Measurements from ENCODE around the gene RAP1GDS1.
"Not testable (repeated sequence)": the region's sequence is repeated elsewhere in the genome, so short reads cannot be mapped to it uniquely, and the experiment has no call there.

The RAP1GDS1 gene

DNA sequence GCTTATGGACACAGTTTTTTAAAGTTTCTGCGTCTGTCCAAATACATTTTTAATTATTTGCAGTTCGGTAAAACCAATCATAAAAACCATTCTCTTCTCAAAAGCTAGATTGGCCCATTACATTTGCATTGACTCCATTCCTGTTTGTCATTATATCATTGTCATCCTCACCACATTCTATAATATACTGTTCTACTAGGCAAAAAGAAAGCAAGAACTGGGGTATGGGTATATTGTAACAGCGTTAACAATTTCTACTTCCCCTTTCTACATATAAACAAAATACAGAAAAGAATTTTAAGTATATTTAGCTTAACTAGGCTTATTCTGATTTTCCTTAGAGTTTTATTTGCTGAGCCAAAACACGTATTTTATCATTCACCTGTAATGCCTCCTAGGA, 91.8 kb downstream of the RAP1GDS1 start:
- TF ChIP-seq, protein P1, sequence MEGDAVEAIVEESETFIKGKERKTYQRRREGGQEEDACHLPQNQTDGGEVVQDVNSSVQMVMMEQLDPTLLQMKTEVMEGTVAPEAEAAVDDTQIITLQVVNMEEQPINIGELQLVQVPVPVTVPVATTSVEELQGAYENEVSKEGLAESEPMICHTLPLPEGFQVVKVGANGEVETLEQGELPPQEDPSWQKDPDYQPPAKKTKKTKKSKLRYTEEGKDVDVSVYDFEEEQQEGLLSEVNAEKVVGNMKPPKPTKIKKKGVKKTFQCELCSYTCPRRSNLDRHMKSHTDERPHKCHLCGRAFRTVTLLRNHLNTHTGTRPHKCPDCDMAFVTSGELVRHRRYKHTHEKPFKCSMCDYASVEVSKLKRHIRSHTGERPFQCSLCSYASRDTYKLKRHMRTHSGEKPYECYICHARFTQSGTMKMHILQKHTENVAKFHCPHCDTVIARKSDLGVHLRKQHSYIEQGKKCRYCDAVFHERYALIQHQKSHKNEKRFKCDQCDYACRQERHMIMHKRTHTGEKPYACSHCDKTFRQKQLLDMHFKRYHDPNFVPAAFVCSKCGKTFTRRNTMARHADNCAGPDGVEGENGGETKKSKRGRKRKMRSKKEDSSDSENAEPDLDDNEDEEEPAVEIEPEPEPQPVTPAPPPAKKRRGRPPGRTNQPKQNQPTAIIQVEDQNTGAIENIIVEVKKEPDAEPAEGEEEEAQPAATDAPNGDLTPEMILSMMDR (conservative IDR thresholded peaks at IDR 0.05): no peak
- TF ChIP-seq ZFX (IDR thresholded peaks at IDR 0.05): no peak
- H3K27ac ChIP-seq: no peak overlapping the region

DNA sequence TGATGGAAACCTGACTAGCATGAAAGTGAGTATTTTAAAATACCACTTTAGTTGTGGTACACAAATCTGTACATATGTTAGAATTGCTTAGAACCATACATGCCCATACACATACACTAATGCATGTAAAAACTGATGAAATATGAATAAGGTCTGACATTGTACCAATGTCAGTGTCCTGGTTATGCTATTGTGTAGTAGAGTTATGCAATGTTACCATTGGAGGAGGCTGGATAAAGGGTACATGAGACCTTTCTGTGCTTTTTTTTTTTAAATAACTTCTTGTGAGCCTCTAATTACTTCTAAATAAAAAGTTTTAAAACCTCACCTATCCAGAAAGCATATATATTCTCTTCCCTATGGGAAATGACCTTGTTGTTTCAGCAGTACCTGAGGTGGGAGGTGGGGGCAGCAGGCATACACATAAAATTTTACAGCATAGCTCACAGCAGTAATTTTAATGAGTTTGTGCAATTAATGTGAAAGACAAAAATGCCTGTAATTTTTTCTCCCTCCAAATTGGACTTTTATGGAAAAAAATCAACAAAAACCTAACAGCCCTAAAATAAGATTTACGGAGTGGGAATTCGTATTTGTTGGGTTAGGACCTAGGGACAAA, 97.6 kb downstream of the RAP1GDS1 start:
- TF ChIP-seq, protein P1 (conservative IDR thresholded peaks at IDR 0.05): no peak
- TF ChIP-seq ZFX (IDR thresholded peaks at IDR 0.05): no peak
- no peak overlapping the region for H3K27ac ChIP-seq

DNA sequence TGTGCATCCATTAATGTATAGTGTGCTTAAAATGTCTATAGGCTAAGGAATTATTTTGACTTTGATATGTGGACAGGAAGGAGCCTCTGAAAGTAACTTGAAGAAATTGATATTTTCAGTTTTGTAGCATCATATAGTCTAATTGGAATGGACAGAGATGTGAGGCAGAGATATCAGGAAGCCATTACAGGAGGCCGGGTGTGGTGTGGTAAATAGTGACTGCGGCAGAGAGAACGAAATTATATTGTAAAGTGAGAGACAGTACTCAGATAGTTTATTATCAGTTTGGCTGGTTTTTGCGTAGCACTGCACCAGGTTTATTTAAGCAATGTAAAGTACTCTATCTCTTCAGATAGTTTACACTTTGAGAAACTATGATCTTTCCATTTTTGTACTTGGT, 98.5 kb downstream of the RAP1GDS1 start:
- H3K27ac ChIP-seq: no peak overlapping the region
- TF ChIP-seq, protein P1 (conservative IDR thresholded peaks at IDR 0.05): no peak
- no peak for TF ChIP-seq ZFX (IDR thresholded peaks at IDR 0.05)

DNA sequence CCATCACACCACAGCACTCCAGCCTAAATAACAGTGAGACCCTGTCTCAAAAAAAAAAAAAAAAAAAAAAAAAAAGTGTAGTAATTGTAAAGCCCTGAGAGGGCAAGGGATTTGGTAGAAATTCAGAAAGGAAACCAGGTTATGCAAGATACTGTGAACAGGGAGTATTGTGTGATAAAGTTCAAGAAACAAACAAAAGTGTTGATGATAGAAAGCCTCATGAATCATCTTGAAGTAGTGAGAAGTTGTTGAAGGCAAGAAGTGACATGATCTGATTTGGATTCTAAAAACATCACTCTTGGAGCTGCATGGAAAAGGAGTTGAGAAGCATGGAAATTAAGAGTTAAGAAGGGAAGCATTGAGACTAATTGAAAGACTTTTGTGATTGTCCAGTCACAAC, 102.2 kb downstream of the RAP1GDS1 start:
- no peak overlapping the region for H3K27ac ChIP-seq
- TF ChIP-seq, protein P1 (conservative IDR thresholded peaks at IDR 0.05): no peak
- no peak for TF ChIP-seq ZFX (IDR thresholded peaks at IDR 0.05)

DNA sequence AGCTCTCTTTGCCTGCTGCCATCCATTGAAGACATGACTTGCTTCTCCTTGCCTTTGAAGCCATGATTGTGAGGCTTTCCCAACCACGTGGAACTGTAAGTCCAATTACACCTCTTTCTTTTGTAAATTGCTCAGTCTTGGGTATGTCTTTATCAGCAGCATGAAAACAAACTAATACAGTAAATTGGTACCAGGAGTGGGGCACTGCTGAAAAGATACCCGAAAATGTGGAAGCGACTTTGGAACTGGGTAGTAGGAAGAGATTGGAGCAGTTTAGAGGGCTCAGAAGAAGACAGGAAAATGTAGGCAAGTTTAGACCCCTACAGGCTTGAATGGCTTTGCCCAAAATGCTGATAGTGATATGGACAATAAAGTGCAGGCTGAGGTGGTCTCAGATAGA, 105.1 kb downstream of the RAP1GDS1 start:
- H3K27ac ChIP-seq: not testable (repeated sequence)

DNA sequence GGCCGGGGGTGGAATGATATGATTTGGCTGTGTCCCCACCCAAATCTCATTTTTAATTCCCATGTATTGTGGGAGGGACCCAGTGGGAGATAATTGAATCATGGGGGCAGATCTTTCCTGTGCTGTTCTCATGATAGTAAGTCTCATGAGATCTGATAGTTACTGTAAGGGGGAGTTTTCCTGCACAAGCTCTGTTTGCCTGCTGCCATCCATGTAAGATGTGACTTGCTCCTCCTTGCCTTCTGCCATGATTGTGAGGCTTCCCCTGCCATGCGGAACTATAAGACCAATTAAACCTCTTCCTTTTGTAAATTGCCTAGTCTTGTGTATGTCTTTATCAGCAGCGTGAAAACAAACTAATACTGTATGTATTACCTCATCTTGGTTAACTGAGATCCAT, 106.8 kb downstream of the RAP1GDS1 start:
- not testable (repeated sequence) for H3K27ac ChIP-seq

DNA sequence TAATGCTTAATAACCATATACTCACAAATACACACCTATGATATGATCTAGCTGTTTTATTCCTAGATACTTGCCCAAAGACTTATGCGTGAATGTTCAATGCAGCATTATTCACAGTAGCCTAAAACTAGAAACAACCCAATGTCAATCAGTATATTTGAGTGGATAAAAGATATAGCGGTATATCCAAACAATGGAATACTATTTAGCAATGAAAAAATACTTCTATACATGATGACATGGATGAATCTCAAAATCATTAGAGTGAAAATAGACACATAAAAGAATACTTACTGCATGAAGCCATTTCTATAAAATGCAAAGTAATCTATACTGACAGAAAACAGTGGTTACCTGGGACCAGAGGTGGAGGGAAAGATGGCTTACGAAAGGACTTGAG, 108.1 kb downstream of the RAP1GDS1 start:
- H3K27ac ChIP-seq: no peak overlapping the region
- no peak for TF ChIP-seq ZFX (IDR thresholded peaks at IDR 0.05)
- TF ChIP-seq, protein P1 (conservative IDR thresholded peaks at IDR 0.05): no peak

DNA sequence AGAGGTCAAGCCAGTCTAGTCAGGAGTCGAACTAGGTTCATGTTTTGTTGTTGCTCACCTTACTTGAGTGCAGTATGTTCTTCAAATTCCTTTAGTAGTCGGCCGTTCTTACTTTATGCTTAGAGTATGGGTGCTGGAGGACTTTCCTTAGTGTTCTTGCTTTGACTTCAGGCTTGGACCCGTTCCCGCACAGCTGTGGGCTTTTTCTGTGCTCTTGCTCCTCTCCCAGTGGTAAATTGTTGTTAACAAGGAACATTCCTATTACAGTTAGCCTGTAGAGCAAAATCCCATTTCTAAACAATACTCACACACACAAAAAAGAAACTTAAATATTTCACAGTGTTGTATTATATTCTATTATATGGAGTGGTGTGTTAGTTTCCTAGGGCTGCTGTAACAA, 113.5 kb downstream of the RAP1GDS1 start:
- TF ChIP-seq, protein P1 (conservative IDR thresholded peaks at IDR 0.05): no peak
- no peak for TF ChIP-seq ZFX (IDR thresholded peaks at IDR 0.05)
- H3K27ac ChIP-seq: no peak overlapping the region
